ENCODE measurements around the gene CMSS1.

Gene CMSS1

DNA sequence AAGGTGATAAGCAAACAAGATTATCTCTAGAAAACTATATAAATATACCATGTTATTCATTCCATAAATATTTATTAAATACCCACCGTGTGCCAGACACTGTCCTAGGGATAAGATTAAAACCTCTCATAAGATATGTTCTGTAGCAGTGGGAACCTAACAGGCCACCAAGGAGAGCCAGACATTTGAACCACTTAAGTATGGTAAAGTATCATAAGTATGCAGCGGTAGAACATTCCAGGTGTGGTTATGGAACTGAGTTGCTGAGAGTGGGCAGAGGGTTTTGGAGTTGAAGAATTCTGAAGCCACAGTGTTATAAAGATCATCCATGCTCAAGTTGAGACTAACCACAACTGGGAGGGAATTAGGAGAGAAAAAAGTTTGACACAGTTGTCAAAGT lies 282.0 kb downstream of the CMSS1 start:
- Histone ChIP-seq H3K36me3 (ENCODE audit: control insufficient read depth, insufficient read depth, low read length) (no peaks in the 10 kb centered on the region), H2BK5ac (ENCODE audit: low read length) (no peak overlapping the region)
- no CpG with 5 or more reads among the region's 2 CpGs for WGBS (ENCODE audit: extremely low coverage, insufficient coverage, low lambda C conversion rate)

DNA sequence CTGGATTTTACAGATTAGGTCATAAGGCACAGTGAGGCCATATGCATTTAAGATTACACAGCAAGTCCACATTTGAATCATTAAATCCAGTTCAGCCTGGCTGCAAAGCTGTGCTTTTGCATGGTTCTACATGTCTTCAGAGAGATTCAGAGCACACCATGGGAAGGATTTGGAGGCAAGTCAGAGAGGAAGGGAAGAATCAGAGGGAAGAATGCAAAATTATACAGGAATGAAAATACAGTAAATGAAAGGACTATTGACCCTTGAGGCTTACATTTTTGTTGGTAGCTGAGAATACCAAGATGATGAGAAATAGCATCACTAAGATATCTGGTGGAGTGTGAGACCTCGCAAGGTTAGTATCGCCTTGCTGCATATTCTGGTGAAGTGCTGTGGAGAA lies 282.8 kb downstream of the CMSS1 start:
- Histone ChIP-seq H3K36me3 (ENCODE audit: control insufficient read depth, insufficient read depth, low read length) (no peaks in the 10 kb centered on the region), H4K8ac (ENCODE audit: low read depth, low read length) (no peak overlapping the region), H2AK5ac (ENCODE audit: low read length) (no peak overlapping the region), H2BK120ac (ENCODE audit: low read depth, low read length) (no peak overlapping the region), H4K5ac (ENCODE audit: low read length) (no peak overlapping the region), H3K4me1 (ENCODE audit: control insufficient read depth, low read depth, low read length) (no peaks in the 10 kb centered on the region), H3K27ac (ENCODE audit: low read depth, low read length) (no peak overlapping the region), H3K18ac (ENCODE audit: low read length) (no peak overlapping the region), H3K27me3 (ENCODE audit: insufficient read depth, low read length, poor library complexity) (no peaks in the 10 kb centered on the region), H2BK15ac (replicated peaks; ENCODE audit: low read depth) (no peak overlapping the region), H3K9ac (ENCODE audit: low read length) (no peak overlapping the region), H3K4me3 (ENCODE audit: low read length) (no peak overlapping the region), H3K56ac (ENCODE audit: low read length) (no peak overlapping the region), H3K23ac (ENCODE audit: low read length) (no peak overlapping the region), H2BK5ac (ENCODE audit: low read length) (no peak overlapping the region), H3K4me2 (ENCODE audit: low read length) (no peak overlapping the region), H3K4ac (ENCODE audit: low read depth, low read length) (no peak overlapping the region), H3K79me1 (ENCODE audit: low read length) (no peaks in the 10 kb centered on the region), H3K79me2 (ENCODE audit: control insufficient read depth, insufficient read depth, low read length) (no peaks in the 10 kb centered on the region)
- no peak for DNase-seq
- no CpG with 5 or more reads among the region's 2 CpGs for WGBS (ENCODE audit: extremely low coverage, insufficient coverage, low lambda C conversion rate)

More for the DNA sequence above, 282.0 kb downstream of the CMSS1 start:
- Histone ChIP-seq H4K5ac (ENCODE audit: low read length) (no peak overlapping the region), H2AK5ac (ENCODE audit: low read length) (no peak overlapping the region), H4K8ac (ENCODE audit: low read depth, low read length) (no peak overlapping the region), H2BK120ac (ENCODE audit: low read depth, low read length) (no peak overlapping the region), H3K4me3 (ENCODE audit: low read length) (no peak overlapping the region), H3K9ac (ENCODE audit: low read length) (no peak overlapping the region), H3K79me1 (ENCODE audit: low read length) (no peaks in the 10 kb centered on the region), H3K4me1 (ENCODE audit: control insufficient read depth, low read depth, low read length) (no peaks in the 10 kb centered on the region), H3K18ac (ENCODE audit: low read length) (no peak overlapping the region), H2BK15ac (replicated peaks; ENCODE audit: low read depth) (no peak overlapping the region), H3K4me2 (ENCODE audit: low read length) (no peak overlapping the region), H3K4ac (ENCODE audit: low read depth, low read length) (no peak overlapping the region), H3K23ac (ENCODE audit: low read length) (no peak overlapping the region), H3K79me2 (ENCODE audit: control insufficient read depth, insufficient read depth, low read length) (no peaks in the 10 kb centered on the region), H3K56ac (ENCODE audit: low read length) (no peak overlapping the region), H3K27me3 (ENCODE audit: insufficient read depth, low read length, poor library complexity) (no peaks in the 10 kb centered on the region), H3K27ac (ENCODE audit: low read depth, low read length) (no peak overlapping the region)
- no peak for DNase-seq

- WGBS (ENCODE audit: extremely low coverage, insufficient coverage, low lambda C conversion rate) = no CpG with 5 or more reads among the region's 1 CpG
- no peak for DNase-seq
- no peaks in the 10 kb centered on the region for H3K79me2 ChIP-seq (ENCODE audit: control insufficient read depth, insufficient read depth, low read length)
Measured at GRCh38 chr3:100102757-100103156, 285.1 kb downstream of the CMSS1 start.

DNA sequence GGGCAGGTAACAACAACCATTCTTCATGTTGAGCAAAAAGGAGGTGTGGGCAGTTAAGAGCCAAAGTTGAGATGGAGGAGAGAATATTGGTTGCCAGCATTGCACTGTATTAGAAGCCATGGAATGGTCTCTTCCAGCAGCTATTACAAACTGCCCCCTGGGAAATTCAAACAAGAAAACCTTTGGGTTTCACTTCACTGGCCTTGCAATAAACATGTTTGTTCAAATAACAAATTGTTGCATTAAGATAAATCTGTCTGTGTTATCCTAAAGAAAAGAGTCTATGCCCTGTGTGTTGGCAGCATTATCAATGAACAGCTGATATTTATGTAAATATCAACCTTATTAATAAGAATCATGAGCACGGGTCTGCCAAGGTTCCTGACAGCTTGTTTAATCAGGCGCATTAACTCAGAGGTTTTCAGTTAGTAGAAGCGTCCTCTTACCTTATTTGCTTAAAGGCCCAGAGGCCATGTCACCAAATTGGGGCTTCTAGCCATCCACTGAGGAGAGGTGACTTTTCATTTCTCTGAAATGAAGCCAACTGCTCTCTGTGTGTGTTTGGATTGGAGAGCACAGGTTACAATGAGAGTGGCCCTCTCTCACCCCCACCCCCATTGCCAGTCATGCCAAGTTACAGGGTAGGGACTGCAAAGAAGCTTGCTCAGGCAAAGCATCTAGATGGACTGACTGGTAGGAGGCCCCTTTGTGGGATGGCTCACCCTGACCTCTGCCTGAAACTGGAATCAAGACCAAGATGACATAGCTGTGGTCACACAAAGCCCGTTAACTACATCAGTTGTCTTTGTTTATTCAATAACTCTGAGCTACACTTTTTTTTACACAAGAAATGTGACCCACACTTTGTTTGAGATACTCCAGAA lies 286.1 kb downstream of the CMSS1 start:
- Histone ChIP-seq H2BK120ac (ENCODE audit: low read depth, low read length) (no peak overlapping the region), H3K9ac (ENCODE audit: low read length) (no peak overlapping the region), H3K36me3 (ENCODE audit: control insufficient read depth, insufficient read depth, low read length) (no peaks in the 10 kb centered on the region), H3K4me2 (ENCODE audit: low read length) (no peak overlapping the region), H3K23ac (ENCODE audit: low read length) (no peak overlapping the region), H3K79me1 (ENCODE audit: low read length) (no peaks in the 10 kb centered on the region), H3K18ac (ENCODE audit: low read length) (no peak overlapping the region), H3K4ac (ENCODE audit: low read depth, low read length) (no peak overlapping the region), H4K5ac (ENCODE audit: low read length) (no peak overlapping the region), H2AK5ac (ENCODE audit: low read length) (no peak overlapping the region), H3K27me3 (ENCODE audit: insufficient read depth, low read length, poor library complexity) (no peaks in the 10 kb centered on the region), H4K8ac (ENCODE audit: low read depth, low read length) (no peak overlapping the region), H3K79me2 (ENCODE audit: control insufficient read depth, insufficient read depth, low read length) (no peaks in the 10 kb centered on the region), H3K4me1 (ENCODE audit: control insufficient read depth, low read depth, low read length) (no peaks in the 10 kb centered on the region), H3K27ac (ENCODE audit: low read depth, low read length) (no peak overlapping the region), H3K56ac (ENCODE audit: low read length) (no peak overlapping the region), H3K4me3 (ENCODE audit: low read length) (no peak overlapping the region), H2BK5ac (ENCODE audit: low read length) (no peak overlapping the region), H2BK15ac (replicated peaks; ENCODE audit: low read depth) (no peak overlapping the region)
- no CpG with 5 or more reads among the region's 4 CpGs for WGBS (ENCODE audit: extremely low coverage, insufficient coverage, low lambda C conversion rate)
- no peak for DNase-seq

More at GRCh38 chr3:100102757-100103156, 285.1 kb downstream of the CMSS1 start:
- no peak overlapping the region for H4K5ac ChIP-seq (ENCODE audit: low read length)
- no peaks in the 10 kb centered on the region for H3K4me1 ChIP-seq (ENCODE audit: control insufficient read depth, low read depth, low read length)
- no peak overlapping the region for H3K56ac ChIP-seq (ENCODE audit: low read length)
- H2BK15ac ChIP-seq (replicated peaks; ENCODE audit: low read depth) = no peak overlapping the region
- H3K23ac ChIP-seq (ENCODE audit: low read length) = no peak overlapping the region
- no peak overlapping the region for H3K18ac ChIP-seq (ENCODE audit: low read length)
- no peak overlapping the region for H3K9ac ChIP-seq (ENCODE audit: low read length)
- no peak overlapping the region for H2AK5ac ChIP-seq (ENCODE audit: low read length)
- no peaks in the 10 kb centered on the region for H3K36me3 ChIP-seq (ENCODE audit: control insufficient read depth, insufficient read depth, low read length)
- no peak overlapping the region for H2BK120ac ChIP-seq (ENCODE audit: low read depth, low read length)
- H3K4me3 ChIP-seq (ENCODE audit: low read length) = no peak overlapping the region
- no peaks in the 10 kb centered on the region for H3K79me1 ChIP-seq (ENCODE audit: low read length)
- H2BK5ac ChIP-seq (ENCODE audit: low read length) = no peak overlapping the region
- no peaks in the 10 kb centered on the region for H3K27me3 ChIP-seq (ENCODE audit: insufficient read depth, low read length, poor library complexity)
- H3K27ac ChIP-seq (ENCODE audit: low read depth, low read length) = no peak overlapping the region
- no peak overlapping the region for H3K4ac ChIP-seq (ENCODE audit: low read depth, low read length)
- H3K4me2 ChIP-seq (ENCODE audit: low read length) = no peak overlapping the region
- no peak overlapping the region for H4K8ac ChIP-seq (ENCODE audit: low read depth, low read length)

GRCh38 chr3:100104442-100104798 lies 286.8 kb downstream of the CMSS1 start:
- no peak overlapping the region for H2AK5ac ChIP-seq (ENCODE audit: low read length)
- no peak overlapping the region for H2BK5ac ChIP-seq (ENCODE audit: low read length)
- no peaks in the 10 kb centered on the region for H3K79me2 ChIP-seq (ENCODE audit: control insufficient read depth, insufficient read depth, low read length)
- no CpG with 5 or more reads among the region's 2 CpGs for WGBS (ENCODE audit: extremely low coverage, insufficient coverage, low lambda C conversion rate)
- no peaks in the 10 kb centered on the region for H3K79me1 ChIP-seq (ENCODE audit: low read length)
- H3K36me3 ChIP-seq (ENCODE audit: control insufficient read depth, insufficient read depth, low read length) = no peaks in the 10 kb centered on the region
- H4K8ac ChIP-seq (ENCODE audit: low read depth, low read length) = no peak overlapping the region
- H3K18ac ChIP-seq (ENCODE audit: low read length) = no peak overlapping the region
- H4K5ac ChIP-seq (ENCODE audit: low read length) = no peak overlapping the region
- H3K27me3 ChIP-seq (ENCODE audit: insufficient read depth, low read length, poor library complexity) = no peaks in the 10 kb centered on the region
- DNase-seq = no peak
- no peak overlapping the region for H2BK120ac ChIP-seq (ENCODE audit: low read depth, low read length)
- no peak overlapping the region for H2BK15ac ChIP-seq (replicated peaks; ENCODE audit: low read depth)
- H3K4ac ChIP-seq (ENCODE audit: low read depth, low read length) = peak overlapping the region; percentile 70
- H3K9ac ChIP-seq (ENCODE audit: low read length) = no peak overlapping the region
- no peak overlapping the region for H3K27ac ChIP-seq (ENCODE audit: low read depth, low read length)
- no peak overlapping the region for H3K23ac ChIP-seq (ENCODE audit: low read length)
- H3K56ac ChIP-seq (ENCODE audit: low read length) = no peak overlapping the region
- no peak overlapping the region for H3K4me3 ChIP-seq (ENCODE audit: low read length)
- H3K4me2 ChIP-seq (ENCODE audit: low read length) = no peak overlapping the region
- H3K4me1 ChIP-seq (ENCODE audit: control insufficient read depth, low read depth, low read length) = no peaks in the 10 kb centered on the region
